ENCODE measurements around the gene AGPAT1. TPM values are rescaled to one million over a fixed set of nuclear protein-coding genes. Genes with fewer than 3 reads are reported as not detected.
A peak's percentile ranks its signal among the peaks of the same experiment; 100 is the strongest.
"Not testable (repeated sequence)": the region's sequence is repeated elsewhere in the genome, so short reads cannot be mapped to it uniquely, and the experiment has no call there.

AGPAT1 gene
- total RNA-seq, 1 donor from 2014 or later = 8.4 TPM

- Histone ChIP-seq H3K9me3 (ENCODE audit: control insufficient read depth in 3 of 3, low read length in 3 of 3) (no peaks in the 10 kb centered on the region), H3K4me3 (ENCODE audit: low read length in 3 of 3) (no peak overlapping the region), H3K4me1 (ENCODE audit: control insufficient read depth in 3 of 3, insufficient read depth in 3 of 3, low read length in 3 of 3) (peaks cover 12 to 17% (median 13%) of the 10 kb centered on the region in 3 donors), H3K36me3 (ENCODE audit: control insufficient read depth in 3 of 3, insufficient read depth in 3 of 3, low read length in 3 of 3) (no peaks in the 10 kb centered on the region), H3K27me3 (ENCODE audit: control insufficient read depth in 3 of 3, insufficient read depth in 3 of 3, low read length in 3 of 3) (peaks cover 9 to 32% (median 19%) of the 10 kb centered on the region in 3 donors), H3K9ac (ENCODE audit: low read depth in 1 of 3, low read length in 3 of 3) (no peak overlapping the region), H3K27ac (ENCODE audit: low read depth, low read length) (no peak overlapping the region)
Observed at GRCh38 chr6:32200711-32201475, 25.0 kb upstream of the AGPAT1 start.

GRCh38 chr6:32198866-32199265 lies 23.0 kb upstream of the AGPAT1 start:
- Histone ChIP-seq H3K36me3 (ENCODE audit: control insufficient read depth in 3 of 3, insufficient read depth in 3 of 3, low read length in 3 of 3) (no peaks in the 10 kb centered on the region), H3K4me3 (ENCODE audit: low read length in 3 of 3) (no peak overlapping the region), H3K9ac (ENCODE audit: low read depth in 1 of 3, low read length in 3 of 3) (no peak overlapping the region), H3K27me3 (ENCODE audit: control insufficient read depth in 3 of 3, insufficient read depth in 3 of 3, low read length in 3 of 3) (peaks cover 7 to 25% (median 14%) of the 10 kb centered on the region in 3 donors), H3K4me1 (ENCODE audit: control insufficient read depth in 3 of 3, insufficient read depth in 3 of 3, low read length in 3 of 3) (peaks cover 20 to 31% (median 21%) of the 10 kb centered on the region in 3 donors), H3K27ac (ENCODE audit: low read depth, low read length) (no peak overlapping the region), H3K9me3 (ENCODE audit: control insufficient read depth in 3 of 3, low read length in 3 of 3) (no peaks in the 10 kb centered on the region)

GRCh38 chr6:32198345-32198696 lies 22.4 kb upstream of the AGPAT1 start:
- Histone ChIP-seq H3K4me1 (ENCODE audit: control insufficient read depth in 3 of 3, insufficient read depth in 3 of 3, low read length in 3 of 3) (peaks cover 20 to 31% (median 21%) of the 10 kb centered on the region in 3 donors), H3K9me3 (ENCODE audit: control insufficient read depth in 3 of 3, low read length in 3 of 3) (no peaks in the 10 kb centered on the region), H3K36me3 (ENCODE audit: control insufficient read depth in 3 of 3, insufficient read depth in 3 of 3, low read length in 3 of 3) (no peaks in the 10 kb centered on the region), H3K27me3 (ENCODE audit: control insufficient read depth in 3 of 3, insufficient read depth in 3 of 3, low read length in 3 of 3) (peaks cover 7 to 20% (median 10%) of the 10 kb centered on the region in 3 donors), H3K9ac (ENCODE audit: low read depth in 1 of 3, low read length in 3 of 3) (no peak overlapping the region), H3K4me3 (ENCODE audit: low read length in 3 of 3) (no peak overlapping the region), H3K27ac (ENCODE audit: low read depth, low read length) (no peak overlapping the region)

- peaks cover 7 to 14% (median 8%) of the 10 kb centered on the region in 3 donors for H3K27me3 ChIP-seq (ENCODE audit: control insufficient read depth in 3 of 3, insufficient read depth in 3 of 3, low read length in 3 of 3)
- peaks cover 24 to 34% (median 26%) of the 10 kb centered on the region in 3 donors for H3K4me1 ChIP-seq (ENCODE audit: control insufficient read depth in 3 of 3, insufficient read depth in 3 of 3, low read length in 3 of 3)
- no peaks in the 10 kb centered on the region for H3K9me3 ChIP-seq (ENCODE audit: control insufficient read depth in 3 of 3, low read length in 3 of 3)
- H3K36me3 ChIP-seq (ENCODE audit: control insufficient read depth in 3 of 3, insufficient read depth in 3 of 3, low read length in 3 of 3) = no peaks in the 10 kb centered on the region
- H3K9ac ChIP-seq (ENCODE audit: low read depth in 1 of 3, low read length in 3 of 3) = peak overlapping the region; percentile 99 to 100 (median 100)
- H3K4me3 ChIP-seq (ENCODE audit: low read length in 3 of 3) = peak overlapping the region; percentile 95 to 100 (median 99)
- peak overlapping the region; percentile 98 for H3K27ac ChIP-seq (ENCODE audit: low read depth, low read length)
Observed at GRCh38 chr6:32196682-32197616, 21.1 kb upstream of the AGPAT1 start.

- peaks cover 24 to 41% (median 27%) of the 10 kb centered on the region in 3 donors for H3K4me1 ChIP-seq (ENCODE audit: control insufficient read depth in 3 of 3, insufficient read depth in 3 of 3, low read length in 3 of 3)
- H3K27me3 ChIP-seq (ENCODE audit: control insufficient read depth in 3 of 3, insufficient read depth in 3 of 3, low read length in 3 of 3) = peaks cover 5 to 7% (median 6%) of the 10 kb centered on the region in 3 donors
- H3K4me3 ChIP-seq (ENCODE audit: low read length in 3 of 3) = peak overlapping the region; percentile 95 to 100 (median 99)
- no peaks in the 10 kb centered on the region for H3K9me3 ChIP-seq (ENCODE audit: control insufficient read depth in 3 of 3, low read length in 3 of 3)
- H3K36me3 ChIP-seq (ENCODE audit: control insufficient read depth in 3 of 3, insufficient read depth in 3 of 3, low read length in 3 of 3) = no peaks in the 10 kb centered on the region
- H3K9ac ChIP-seq (ENCODE audit: low read depth in 1 of 3, low read length in 3 of 3) = peak overlapping the region; percentile 99 to 100 (median 100)
- H3K27ac ChIP-seq (ENCODE audit: low read depth, low read length) = peak overlapping the region; percentile 98
Observed at GRCh38 chr6:32195902-32196681, 20.2 kb upstream of the AGPAT1 start.

GRCh38 chr6:32195652-32195901 lies 19.7 kb upstream of the AGPAT1 start:
- Histone ChIP-seq H3K27me3 (ENCODE audit: control insufficient read depth in 3 of 3, insufficient read depth in 3 of 3, low read length in 3 of 3) (peaks cover 0 to 1% (median 1%) of the 10 kb centered on the region in 3 donors), H3K36me3 (ENCODE audit: control insufficient read depth in 3 of 3, insufficient read depth in 3 of 3, low read length in 3 of 3) (no peaks in the 10 kb centered on the region), H3K27ac (ENCODE audit: low read depth, low read length) (peak overlapping the region; percentile 98), H3K9me3 (ENCODE audit: control insufficient read depth in 3 of 3, low read length in 3 of 3) (no peaks in the 10 kb centered on the region), H3K4me3 (ENCODE audit: low read length in 3 of 3) (peak overlapping the region in 2 of 3 donors; percentile 99 to 100), H3K4me1 (ENCODE audit: control insufficient read depth in 3 of 3, insufficient read depth in 3 of 3, low read length in 3 of 3) (peaks cover 29 to 46% (median 32%) of the 10 kb centered on the region in 3 donors), H3K9ac (ENCODE audit: low read depth in 1 of 3, low read length in 3 of 3) (peak overlapping the region in 2 of 3 donors; percentile 99 to 100)

- Histone ChIP-seq H3K9me3 (ENCODE audit: control insufficient read depth in 3 of 3, low read length in 3 of 3) (no peaks in the 10 kb centered on the region), H3K9ac (ENCODE audit: low read depth in 1 of 3, low read length in 3 of 3) (peak overlapping the region; percentile 78 to 86 (median 85)), H3K27ac (ENCODE audit: low read depth, low read length) (peak overlapping the region; percentile 86), H3K4me3 (ENCODE audit: low read length in 3 of 3) (peak overlapping the region; percentile 68 to 74 (median 74)), H3K36me3 (ENCODE audit: control insufficient read depth in 3 of 3, insufficient read depth in 3 of 3, low read length in 3 of 3) (no peaks in the 10 kb centered on the region), H3K4me1 (ENCODE audit: control insufficient read depth in 3 of 3, insufficient read depth in 3 of 3, low read length in 3 of 3) (peaks cover 29 to 50% (median 36%) of the 10 kb centered on the region in 3 donors), H3K27me3 (ENCODE audit: control insufficient read depth in 3 of 3, insufficient read depth in 3 of 3, low read length in 3 of 3) (no peaks in the 10 kb centered on the region)
Observed at GRCh38 chr6:32194825-32195651, 19.2 kb upstream of the AGPAT1 start.

GRCh38 chr6:32194388-32194787 lies 18.5 kb upstream of the AGPAT1 start:
- H3K4me3 ChIP-seq (ENCODE audit: low read length in 3 of 3) = peak overlapping the region in 1 of 3 donors; percentile 74
- H3K9ac ChIP-seq (ENCODE audit: low read depth in 1 of 3, low read length in 3 of 3) = peak overlapping the region in 2 of 3 donors; percentile 78 to 85
- H3K27ac ChIP-seq (ENCODE audit: low read depth, low read length) = peak overlapping the region; percentile 86
- no peaks in the 10 kb centered on the region for H3K36me3 ChIP-seq (ENCODE audit: control insufficient read depth in 3 of 3, insufficient read depth in 3 of 3, low read length in 3 of 3)
- H3K9me3 ChIP-seq (ENCODE audit: control insufficient read depth in 3 of 3, low read length in 3 of 3) = no peaks in the 10 kb centered on the region
- no peaks in the 10 kb centered on the region for H3K27me3 ChIP-seq (ENCODE audit: control insufficient read depth in 3 of 3, insufficient read depth in 3 of 3, low read length in 3 of 3)
- H3K4me1 ChIP-seq (ENCODE audit: control insufficient read depth in 3 of 3, insufficient read depth in 3 of 3, low read length in 3 of 3) = peaks cover 29 to 50% (median 36%) of the 10 kb centered on the region in 3 donors

GRCh38 chr6:32193096-32193495 lies 17.2 kb upstream of the AGPAT1 start:
- H3K27me3 ChIP-seq (ENCODE audit: control insufficient read depth in 3 of 3, insufficient read depth in 3 of 3, low read length in 3 of 3); H3K36me3 ChIP-seq (ENCODE audit: control insufficient read depth in 3 of 3, insufficient read depth in 3 of 3, low read length in 3 of 3); H3K9me3 ChIP-seq (ENCODE audit: control insufficient read depth in 3 of 3, low read length in 3 of 3); H3K4me3 ChIP-seq (ENCODE audit: low read length in 3 of 3): not testable (repeated sequence)
- peak overlapping the region in 2 of 3 donors; percentile 40 to 57 for H3K9ac ChIP-seq (ENCODE audit: low read depth in 1 of 3, low read length in 3 of 3)
- peaks cover 41 to 61% (median 49%) of the 10 kb centered on the region in 3 donors for H3K4me1 ChIP-seq (ENCODE audit: control insufficient read depth in 3 of 3, insufficient read depth in 3 of 3, low read length in 3 of 3)
- H3K27ac ChIP-seq (ENCODE audit: low read depth, low read length) = peak overlapping the region; percentile 97
